WTC11 (cell line): ENCODE data around the gene SLC25A22. TPM values are rescaled to one million over a fixed set of nuclear protein-coding genes. Genes with fewer than 3 reads are reported as not detected.

Experiments
- AR ChIP-seq: fragments of 250-450 bp; sonication (Bioruptor Pico); IDR thresholded peaks from 2 replicates; pipeline ENCODE4 v1.9.0; 2021; ENCODE audit warnings: mild to moderate bottlenecking
- ARID4B ChIP-seq: sonication (generic); formaldehyde crosslinking; IDR thresholded peaks from 2 replicates; pipeline ENCODE4 v1.8.0; 2023; ENCODE audit warnings: missing genetic modification reagents, mild to moderate bottlenecking, borderline replicate concordance
- CREM ChIP-seq: sonication (generic); formaldehyde crosslinking; IDR thresholded peaks from 2 replicates; pipeline ENCODE4 v1.8.1; 2022; ENCODE audit warnings: mild to moderate bottlenecking, missing genetic modification reagents, moderate library complexity
- E2F5 ChIP-seq: sonication (generic); formaldehyde crosslinking; IDR thresholded peaks from 2 replicates; pipeline ENCODE4 v1.8.1; 2022; ENCODE audit warnings: mild to moderate bottlenecking, moderate library complexity, missing genetic modification reagents
- EMX1 ChIP-seq: fragments of 250-450 bp; sonication (Bioruptor Pico); IDR thresholded peaks from 2 replicates; pipeline ENCODE4 v1.8.0; 2021; ENCODE audit warnings: mild to moderate bottlenecking
- ESRRA ChIP-seq: sonication (generic); formaldehyde crosslinking; IDR thresholded peaks from 2 replicates; pipeline ENCODE4 v1.8.1; 2022; ENCODE audit warnings: mild to moderate bottlenecking, missing genetic modification reagents, borderline replicate concordance
- FOXK1 ChIP-seq: sonication (generic); formaldehyde crosslinking; IDR thresholded peaks from 2 replicates; pipeline ENCODE4 v1.8.0; 2022; ENCODE audit warnings: mild to moderate bottlenecking, moderate library complexity, missing genetic modification reagents
- KAT7 ChIP-seq: sonication (generic); formaldehyde crosslinking; IDR thresholded peaks from 2 replicates; pipeline ENCODE4 v1.8.1; 2023; ENCODE audit warnings: missing genetic modification reagents, mild to moderate bottlenecking, borderline replicate concordance
- MYBL2 ChIP-seq: sonication (generic); formaldehyde crosslinking; IDR thresholded peaks from 2 replicates; pipeline ENCODE4 v1.8.1; 2023; ENCODE audit warnings: mild to moderate bottlenecking, moderate library complexity, missing genetic modification reagents
- NR1H2 ChIP-seq: sonication (generic); formaldehyde crosslinking; IDR thresholded peaks from 2 replicates; pipeline ENCODE4 v1.9.0; 2021; ENCODE audit warnings: mild to moderate bottlenecking, moderate library complexity, missing genetic modification reagents
- PRDM15 ChIP-seq: sonication (generic); formaldehyde crosslinking; IDR thresholded peaks from 2 replicates; pipeline ENCODE4 v1.8.0; 2022; ENCODE audit warnings: missing genetic modification reagents
- SMAD3 ChIP-seq: sonication (generic); formaldehyde crosslinking; IDR thresholded peaks from 2 replicates; pipeline ENCODE4 v1.8.0; 2022; ENCODE audit warnings: missing genetic modification reagents, mild to moderate bottlenecking, borderline replicate concordance
- SP1 ChIP-seq: sonication (generic); formaldehyde crosslinking; conservative IDR thresholded peaks from 2 replicates; pipeline ENCODE4 v1.8.1; 2022; ENCODE audit warnings: missing genetic modification reagents
- TEAD1 ChIP-seq: sonication (generic); formaldehyde crosslinking; IDR thresholded peaks from 2 replicates; pipeline ENCODE4 v1.8.0; 2022; ENCODE audit warnings: mild to moderate bottlenecking, missing genetic modification reagents
- USF2 ChIP-seq: sonication (generic); formaldehyde crosslinking; IDR thresholded peaks from 2 replicates; pipeline ENCODE4 v1.8.1; 2023; ENCODE audit warnings: mild to moderate bottlenecking, missing genetic modification reagents, moderate library complexity
- ZNF281 ChIP-seq: sonication (generic); formaldehyde crosslinking; IDR thresholded peaks from 2 replicates; pipeline ENCODE4 v1.8.0; 2023; ENCODE audit warnings: mild to moderate bottlenecking, missing genetic modification reagents
- ZNF512 ChIP-seq: sonication (generic); formaldehyde crosslinking; IDR thresholded peaks from 2 replicates; pipeline ENCODE4 v1.8.1; 2022; ENCODE audit warnings: missing genetic modification reagents, borderline replicate concordance
- ZSCAN18 ChIP-seq: fragments of 250-450 bp; sonication (Bioruptor Pico); IDR thresholded peaks from 2 replicates; pipeline ENCODE4 v2.1.2; 2022; ENCODE audit warnings: mild to moderate bottlenecking, moderate library complexity
- total RNA-seq: library from RNA; stranded (reverse); gene quantifications from 3 replicates; pipeline ENCODE4 v1.2.3, GENCODE V29; 2021

SLC25A22 gene
- total RNA-seq, 1 experiment from 2014 or later = 44.8 TPM

- TF ChIP-seq ARID4B (CRISPR knock-in tag) (peak; percentile 45; the same call in 1 of the 2 replicates), MYBL2 (CRISPR knock-in tag) (0 out of 2 replicates have a peak, but pooled peaks have one; percentile 55), EMX1 (0 out of 2 replicates have a peak, but pooled peaks have one; percentile 51), FOXK1 (CRISPR knock-in tag) (peak; percentile 25; the same call in 1 of the 2 replicates), ZSCAN18 (CRISPR knock-in tag) (no peak), KAT7 (peak; percentile 85; the same call in 1 of the 2 replicates), SMAD3 (CRISPR knock-in tag) (0 out of 2 replicates have a peak, but pooled peaks have one; percentile 47), CREM (CRISPR knock-in tag) (peak; percentile 64; the same call in 1 of the 2 replicates), E2F5 (CRISPR knock-in tag) (peak; percentile 87), PRDM15 (0 out of 2 replicates have a peak, but pooled peaks have one; percentile 2), NR1H2 (CRISPR knock-in tag) (no peak), USF2 (CRISPR knock-in tag) (peak; percentile 7), AR (CRISPR knock-in tag) (no peak), ZNF281 (CRISPR knock-in tag) (no peak), TEAD1 (CRISPR knock-in tag) (0 out of 2 replicates have a peak, but pooled peaks have one; percentile 60), ZNF512 (no peak), ESRRA (CRISPR knock-in tag) (0 out of 2 replicates have a peak, but pooled peaks have one; percentile 14), SP1 (CRISPR knock-in tag) (peak; percentile 85)
Measured at GRCh38 chr11:842370-843002, 44.4 kb upstream of the SLC25A22 start, which contains the start of the genes POLR2L and TSPAN4 (continued).
